Activated CD4-positive, alpha-beta T cell treated with anti-CD3 and anti-CD28 coated beads for 4 hours (primary cell): ENCODE measurements around the gene EDNRA.

Experiments used
- DNase-seq, 2 donors: peaks; one replicate each; pipeline ENCODE4 v3.0.0-alpha.2; 2020

Gene EDNRA

DNA sequence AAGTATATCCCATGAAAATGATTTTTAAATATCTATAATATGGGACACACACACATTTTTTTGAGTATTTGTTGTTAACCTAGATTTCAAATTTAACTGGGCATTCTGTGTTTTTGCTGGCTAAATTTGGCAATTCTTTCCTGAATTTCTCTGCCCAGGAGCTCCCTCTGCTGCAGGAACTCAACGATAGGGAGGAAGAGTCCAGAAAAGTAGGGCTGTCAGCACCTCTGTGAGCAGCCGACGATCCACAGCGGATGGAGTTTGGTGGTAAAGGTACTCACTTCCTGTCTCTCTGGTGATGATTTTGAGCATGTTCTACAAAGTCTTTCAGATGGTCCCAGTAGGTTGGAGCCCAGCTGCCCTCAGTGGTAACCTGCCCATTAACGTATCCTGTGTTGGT lies 113.2 kb downstream of the EDNRA start:
- no peak for DNase-seq
